Endodermal cell (in vitro differentiated cells): ENCODE data around the gene OSBPL5. TPM values are rescaled to one million over a fixed set of nuclear protein-coding genes. Genes with fewer than 3 reads are reported as not detected.

Experiments used
- DNase-seq: peaks from one replicate; pipeline ENCODE4 v3.0.0-alpha.2; 2017
- H3K27ac ChIP-seq: 2 replicates; pipeline ENCODE4 v1.5.1; 2013; ENCODE audit warnings: mild to moderate bottlenecking, low read depth, low read length, moderate library complexity
- H3K27me3 ChIP-seq: 2 replicates; pipeline ENCODE4 v1.6.1; 2013; ENCODE audit warnings: mild to moderate bottlenecking, low read length, moderate library complexity; ENCODE audit not compliant: insufficient read depth, control insufficient read depth, poor library complexity, severe bottlenecking
- H3K36me3 ChIP-seq: 2 replicates; pipeline ENCODE4 v1.7.0; 2013; ENCODE audit warnings: mild to moderate bottlenecking, low read length, moderate library complexity; ENCODE audit not compliant: control insufficient read depth, insufficient read depth
- H3K4me1 ChIP-seq: one replicate; pipeline ENCODE4 v1.7.0; 2013; ENCODE audit warnings: low read length; ENCODE audit not compliant: control insufficient read depth, insufficient read depth
- H3K4me3 ChIP-seq: 2 replicates; pipeline ENCODE4 v1.5.1; 2013; ENCODE audit warnings: mild to moderate bottlenecking, low read length, moderate library complexity
- H3K9ac ChIP-seq: 2 replicates; pipeline ENCODE4 v1.6.1; 2013; ENCODE audit warnings: mild to moderate bottlenecking, low read length, moderate library complexity; ENCODE audit not compliant: poor library complexity, severe bottlenecking; ENCODE audit errors: extremely low read depth
- H3K9me3 ChIP-seq: 2 replicates; pipeline ENCODE4 v1.6.1; 2013; ENCODE audit warnings: mild to moderate bottlenecking, low read length, moderate library complexity; ENCODE audit not compliant: control insufficient read depth
- H3K27ac Mint-ChIP-seq: 2 replicates; pipeline ENCODE4 v1.8.0; 2020; ENCODE audit warnings: mixed read lengths
- H3K27me3 Mint-ChIP-seq: 2 replicates; pipeline ENCODE4 v1.8.0; 2021; ENCODE audit warnings: mild to moderate bottlenecking, mixed read lengths; ENCODE audit not compliant: insufficient read depth
- H3K36me3 Mint-ChIP-seq: 2 replicates; pipeline ENCODE4 v1.8.0; 2020; ENCODE audit warnings: low read depth, mixed read lengths
- H3K4me1 Mint-ChIP-seq: 2 replicates; pipeline ENCODE4 v1.8.0; 2020; ENCODE audit warnings: mixed read lengths
- H3K4me3 Mint-ChIP-seq: 2 replicates; pipeline ENCODE4 v1.8.0; 2020; ENCODE audit warnings: mild to moderate bottlenecking, moderate library complexity, mixed read lengths
- H3K9me3 Mint-ChIP-seq: 2 replicates; pipeline ENCODE4 v1.8.0; 2020; ENCODE audit warnings: mild to moderate bottlenecking, mixed read lengths
- WGBS, 2 experiments: methylation state at CpG; one replicate each; pipeline versions ENCODE4 v1.1.5 to v1.1.7; 2013; ENCODE audit warnings: missing lambda C conversion rate in 2 of 2, mixed read lengths in 1 of 2; ENCODE audit not compliant: insufficient coverage in 1 of 2, insufficient read length in 1 of 2; 5-methylcytosine and 5-hydroxymethylcytosine counted together
- total RNA-seq, 2 donors: library from RNA; stranded (reverse); fragmentation: NEBNext Ultra II Directional in 1 of 2; extraction: Animal tissue kit (Norgen Biotek cat#: 25700) in 1 of 2; gene quantifications; 2 replicates in 1 of 2; 3 replicates in 1 of 2; pipeline ENCODE4 v1.2.1, GENCODE V29; 2021
- TF ChIP-seq, protein P1 (sequence below): fragments of 200-600 bp; sonication (generic); conservative IDR thresholded peaks from 2 replicates; pipeline ENCODE4 v1.5.0; 2021; ENCODE audit warnings: antibody characterized with exemption, mild to moderate bottlenecking

OSBPL5 gene
- total RNA-seq, 2 donors from 2014 or later, result 1.2 to 4.8 TPM

GRCh38 chr11:3081386-3081751 is 83.7 kb downstream of the OSBPL5 start:
- no peaks in the 10 kb centered on the region for H3K4me1 Mint-ChIP-seq
- H3K4me3 ChIP-seq, result no peak overlapping the region
- H3K27me3 ChIP-seq, result no peaks in the 10 kb centered on the region
- H3K27me3 Mint-ChIP-seq, result peaks cover 15% of the 10 kb centered on the region
- H3K9me3 Mint-ChIP-seq, result no peaks in the 10 kb centered on the region
- H3K36me3 Mint-ChIP-seq, result no peaks in the 10 kb centered on the region
- TF ChIP-seq, protein P1, sequence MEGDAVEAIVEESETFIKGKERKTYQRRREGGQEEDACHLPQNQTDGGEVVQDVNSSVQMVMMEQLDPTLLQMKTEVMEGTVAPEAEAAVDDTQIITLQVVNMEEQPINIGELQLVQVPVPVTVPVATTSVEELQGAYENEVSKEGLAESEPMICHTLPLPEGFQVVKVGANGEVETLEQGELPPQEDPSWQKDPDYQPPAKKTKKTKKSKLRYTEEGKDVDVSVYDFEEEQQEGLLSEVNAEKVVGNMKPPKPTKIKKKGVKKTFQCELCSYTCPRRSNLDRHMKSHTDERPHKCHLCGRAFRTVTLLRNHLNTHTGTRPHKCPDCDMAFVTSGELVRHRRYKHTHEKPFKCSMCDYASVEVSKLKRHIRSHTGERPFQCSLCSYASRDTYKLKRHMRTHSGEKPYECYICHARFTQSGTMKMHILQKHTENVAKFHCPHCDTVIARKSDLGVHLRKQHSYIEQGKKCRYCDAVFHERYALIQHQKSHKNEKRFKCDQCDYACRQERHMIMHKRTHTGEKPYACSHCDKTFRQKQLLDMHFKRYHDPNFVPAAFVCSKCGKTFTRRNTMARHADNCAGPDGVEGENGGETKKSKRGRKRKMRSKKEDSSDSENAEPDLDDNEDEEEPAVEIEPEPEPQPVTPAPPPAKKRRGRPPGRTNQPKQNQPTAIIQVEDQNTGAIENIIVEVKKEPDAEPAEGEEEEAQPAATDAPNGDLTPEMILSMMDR, result no peak
- H3K27ac Mint-ChIP-seq, result no peak overlapping the region
- H3K36me3 ChIP-seq, result no peaks in the 10 kb centered on the region
- no peaks in the 10 kb centered on the region for H3K4me1 ChIP-seq
- H3K4me3 Mint-ChIP-seq, result no peak overlapping the region
- no peak overlapping the region for H3K27ac ChIP-seq
- no peak overlapping the region for H3K9ac ChIP-seq
- H3K9me3 ChIP-seq, result no peaks in the 10 kb centered on the region
- DNase-seq, result no peak
- WGBS, 2 experiments, result 94 to 100% methylated on average over 1 to 6 of the region's 6 CpGs

- Histone ChIP-seq H3K4me3 (no peak overlapping the region), H3K27ac (no peak overlapping the region), H3K27me3 (no peaks in the 10 kb centered on the region), H3K4me1 (no peaks in the 10 kb centered on the region), H3K9ac (no peak overlapping the region), H3K36me3 (no peaks in the 10 kb centered on the region), H3K9me3 (no peaks in the 10 kb centered on the region)
- Mint-ChIP-seq H3K4me3 (no peak overlapping the region), H3K36me3 (no peaks in the 10 kb centered on the region), H3K27me3 (peaks cover 14% of the 10 kb centered on the region), H3K27ac (no peak overlapping the region), H3K9me3 (no peaks in the 10 kb centered on the region), H3K4me1 (no peaks in the 10 kb centered on the region)
- no peak for DNase-seq
- WGBS, 2 experiments, result 89 to 91% methylated on average over 12 to 13 of the region's 13 CpGs
- TF ChIP-seq, protein P1, result no peak
Observed at GRCh38 chr11:3080733-3081385, 84.3 kb downstream of the OSBPL5 start.

DNA sequence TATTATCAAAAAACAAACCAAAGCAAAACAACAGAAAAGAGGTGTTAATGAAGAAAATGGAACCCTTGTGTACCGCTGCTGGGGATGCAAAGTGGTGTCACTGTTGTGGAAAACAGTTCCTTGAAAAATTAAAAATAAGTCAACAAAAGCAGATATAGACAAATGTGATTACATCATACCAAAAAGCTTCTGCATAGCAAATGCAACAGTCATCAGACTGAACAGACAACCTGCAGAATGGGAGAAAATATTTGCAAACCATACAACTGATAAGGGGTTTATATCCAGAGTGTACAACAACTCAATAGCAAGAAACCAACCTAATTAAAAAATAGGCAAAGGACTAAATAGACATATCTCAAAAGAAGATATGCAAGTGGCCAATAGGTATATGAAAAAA is 85.0 kb downstream of the OSBPL5 start:
- Histone ChIP-seq H3K9ac (no peak overlapping the region), H3K27me3 (no peaks in the 10 kb centered on the region), H3K36me3 (no peaks in the 10 kb centered on the region), H3K9me3 (no peaks in the 10 kb centered on the region), H3K4me1 (no peaks in the 10 kb centered on the region), H3K27ac (no peak overlapping the region), H3K4me3 (no peak overlapping the region)
- 70% methylated on average over 1 of the region's 1 CpG; no CpG with 5 or more reads in 1 of the 2 experiments for WGBS, 2 experiments
- H3K4me3 Mint-ChIP-seq, result no peak overlapping the region
- no peak overlapping the region for H3K27ac Mint-ChIP-seq
- H3K4me1 Mint-ChIP-seq, result no peaks in the 10 kb centered on the region
- DNase-seq, result no peak
- TF ChIP-seq, protein P1, result no peak
- peaks cover 10% of the 10 kb centered on the region for H3K27me3 Mint-ChIP-seq
- no peaks in the 10 kb centered on the region for H3K36me3 Mint-ChIP-seq
- no peaks in the 10 kb centered on the region for H3K9me3 Mint-ChIP-seq
